B cell (primary cell): ENCODE measurements around the gene PCDHB15. TPM values are rescaled to one million over a fixed set of nuclear protein-coding genes. Genes with fewer than 3 reads are reported as not detected.
"Not testable (repeated sequence)": the region's sequence is repeated elsewhere in the genome, so short reads cannot be mapped to it uniquely, and the experiment has no call there.

Experiments used
- ATAC-seq: fragments of 200-7000 bp; cut with Tn5 transposase; one replicate; pipeline ENCODE4 v1.10.0; 2021; ENCODE audit warnings: low read depth, mild to moderate bottlenecking, moderate number of reproducible peaks, moderate library complexity
- CTCF ChIA-PET: fragments of 350-600 bp; sonication (Branson Sonifier 250); formaldehyde crosslinking; loops from one replicate; lab custom pipeline; 2021; ENCODE audit warnings: antibody characterized with exemption, inconsistent platforms; lab: Charles Lee
- POLR2A ChIA-PET: fragments of 350-600 bp; sonication (Branson Sonifier 250); formaldehyde crosslinking; loops from one replicate; lab custom pipeline; 2021; ENCODE audit warnings: antibody characterized with exemption; lab: Charles Lee
- DNase-seq: peaks from one replicate; pipeline ENCODE4 v3.0.0; 2013
- H2AFZ ChIP-seq: 2 replicates; pipeline ENCODE4 v1.6.1; 2012; ENCODE audit warnings: mild to moderate bottlenecking, low read depth, low read length; ENCODE audit not compliant: insufficient read depth, poor library complexity, severe bottlenecking
- H3K27ac ChIP-seq, 2 donors: 1 replicate in 1 of 2; 2 replicates in 1 of 2; pipeline ENCODE4 v1.5.1; 2012 to 2013; ENCODE audit warnings: low read length in 2 of 2, mild to moderate bottlenecking in 2 of 2, moderate library complexity in 1 of 2
- H3K27me3 ChIP-seq, 4 experiments: fragments of 200-600 bp in 1 of 4; sonication (generic) in 1 of 4; replicated peaks in 1 of 4; 1 replicate in 2 of 4; 2 replicates in 2 of 4; pipeline versions ENCODE4 v1.6.1 to v1.7.0; 2013 to 2016; ENCODE audit warnings: low read length in 3 of 4, mild to moderate bottlenecking in 2 of 4, mixed read lengths in 1 of 4, moderate library complexity in 1 of 4; ENCODE audit not compliant: insufficient read depth in 4 of 4, control insufficient read depth in 3 of 4; ENCODE audit errors: control extremely low read depth in 1 of 4
- H3K36me3 ChIP-seq, 2 experiments: replicated peaks in 1 of 2; 1 replicate in 1 of 2; 2 replicates in 1 of 2; pipeline versions ENCODE4 v1.6.1 to v1.7.1; 2013; ENCODE audit warnings: low read length in 1 of 2; ENCODE audit not compliant: insufficient read depth in 2 of 2, control insufficient read depth in 1 of 2; ENCODE audit errors: control extremely low read depth in 1 of 2, extremely low read depth in 1 of 2
- H3K4me1 ChIP-seq, 2 donors: fragments of 200-600 bp in 1 of 2; sonication (generic) in 1 of 2; 1 replicate in 1 of 2; 2 replicates in 1 of 2; pipeline versions ENCODE4 v1.5.1 to v1.6.1; 2013 to 2017; ENCODE audit warnings: low read length in 2 of 2; ENCODE audit not compliant: control insufficient read depth in 2 of 2, insufficient read depth in 2 of 2
- H3K4me2 ChIP-seq: replicated peaks from 2 replicates; pipeline ENCODE3; 2012; ENCODE audit warnings: mild to moderate bottlenecking, low read depth, low read length; ENCODE audit not compliant: poor library complexity, severe bottlenecking
- H3K4me3 ChIP-seq, 5 experiments: fragments of 200-600 bp in 1 of 5; sonication (generic) in 1 of 5; 1 replicate in 3 of 5; 2 replicates in 2 of 5; pipeline versions ENCODE4 v1.5.1 to v1.7.0; 2011 to 2016; ENCODE audit warnings: low read length in 4 of 5, mild to moderate bottlenecking in 4 of 5, low read depth in 2 of 5, control low read depth in 1 of 5, moderate library complexity in 1 of 5; ENCODE audit not compliant: insufficient read depth in 1 of 5; ENCODE audit errors: control extremely low read depth in 1 of 5, extremely low read depth in 1 of 5
- H3K79me2 ChIP-seq: fragments of 200-600 bp; sonication (generic); one replicate; pipeline ENCODE4 v1.6.0; 2016; ENCODE audit warnings: low read length; ENCODE audit not compliant: control insufficient read depth, insufficient read depth
- H3K9ac ChIP-seq: fragments of 200-600 bp; sonication (generic); 2 replicates; pipeline ENCODE4 v1.6.1; 2017; ENCODE audit warnings: mild to moderate bottlenecking, low read length, moderate library complexity
- H3K9me3 ChIP-seq, 3 donors: one replicate each; pipeline versions ENCODE4 v1.6.1 to v1.7.1; 2013; ENCODE audit warnings: low read length in 2 of 3; ENCODE audit not compliant: control insufficient read depth in 2 of 3, insufficient read depth in 1 of 3; ENCODE audit errors: control extremely low read depth in 1 of 3
- H4K20me1 ChIP-seq: 2 replicates; pipeline ENCODE4 v1.6.0; 2012; ENCODE audit warnings: mild to moderate bottlenecking, low read length; ENCODE audit not compliant: insufficient read depth, control insufficient read depth, poor library complexity, severe bottlenecking
- H3K27ac Mint-ChIP-seq: one replicate; pipeline ENCODE4 v1.8.0; 2021; ENCODE audit warnings: mixed read lengths
- H3K27me3 Mint-ChIP-seq: one replicate; pipeline ENCODE4 v1.8.0; 2021; ENCODE audit warnings: mixed read lengths
- H3K4me1 Mint-ChIP-seq: one replicate; pipeline ENCODE4 v1.8.0; 2021; ENCODE audit warnings: mixed read lengths
- H3K4me3 Mint-ChIP-seq: one replicate; pipeline ENCODE4 v1.8.0; 2021; ENCODE audit warnings: mixed read lengths
- H3K9me3 Mint-ChIP-seq: one replicate; pipeline ENCODE4 v1.8.0; 2022; ENCODE audit warnings: mixed read lengths; ENCODE audit not compliant: insufficient read depth
- EZH2 ChIP-seq: IDR thresholded peaks from 2 replicates; pipeline ENCODE4 v1.6.1; 2012; ENCODE audit warnings: borderline replicate concordance, low read depth, mild to moderate bottlenecking, moderate library complexity, low read length; ENCODE audit not compliant: insufficient read depth, poor library complexity, severe bottlenecking
- WGBS: methylation state at CpG from one replicate; pipeline ENCODE4 v1.1.5; 2013; ENCODE audit warnings: missing lambda C conversion rate; ENCODE audit not compliant: insufficient coverage; 5-methylcytosine and 5-hydroxymethylcytosine counted together
- intact Hi-C: fragments of 100-400 bp; cut with micrococcal nuclease; formaldehyde crosslinking; loops from one replicate; pipeline ENCODE4 v1.10.0; 2022
- polyA plus RNA-seq: library from polyadenylated mRNA; depleted of rRNA; stranded (reverse); fragments of >200 nt; gene quantifications from 2 replicates; pipeline ENCODE4 v1.2.3, GENCODE V29; 2012
- total RNA-seq, 2 donors: library from RNA; stranded (reverse); fragments of 120-200 nt in 1 of 2; gene quantifications; 1 replicate in 1 of 2; 2 replicates in 1 of 2; pipeline versions ENCODE4 v1.2.3 to v1.2.4, GENCODE V29; 2013 to 2022
- TF ChIP-seq, protein P1 (sequence below): fragments of 200-600 bp; IDR thresholded peaks from one replicate; pipeline ENCODE4 v1.8.0; 2022; ENCODE audit warnings: antibody characterized with exemption, mild to moderate bottlenecking

The PCDHB15 gene
- total and polyA plus RNA-seq, 2 donors (not counting 1 experiment from before 2014, with no cell fraction given) = not detected

DNA sequence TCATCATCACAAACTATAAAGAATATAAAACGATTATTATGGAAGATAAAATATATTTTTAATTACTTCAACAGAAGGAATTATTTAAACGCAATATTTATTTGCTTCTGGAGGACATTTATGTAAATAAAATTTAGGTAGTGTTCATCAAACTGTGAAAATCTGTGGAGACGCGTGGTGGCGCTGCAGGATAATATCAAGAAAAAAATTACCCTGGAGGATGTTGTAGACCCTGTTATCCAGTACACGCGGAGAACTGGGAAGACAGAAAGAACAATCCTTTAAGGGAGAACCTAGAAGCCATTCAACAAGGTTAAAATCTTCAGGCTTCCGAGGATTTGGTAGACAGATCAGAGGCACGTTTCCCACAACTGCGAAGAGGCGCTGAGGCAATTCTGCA is 36.7 kb upstream of the PCDHB15 start, which contains the start of gene PCDHB12:
Gene PCDHB12 (plus strand): TSS at position 242 of the 400 bp plus-strand sequence. CDS start 189 bp downstream, outside the sequence.
- no peaks in the 10 kb centered on the region for H3K9me3 Mint-ChIP-seq
- no peak within 1 kb of the TSS for H3K27ac Mint-ChIP-seq
- no peaks in the 10 kb centered on the region for H3K4me1 Mint-ChIP-seq
- Histone ChIP-seq H3K4me2 (no peak within 1 kb of the TSS), H2AFZ (no peak within 1 kb of the TSS), H3K9me3 (peaks cover 0 to 8% (median 0%) of the 10 kb centered on the region in 3 donors), H3K4me1 (no peaks in the 10 kb centered on the region), H3K4me3 (no peak within 1 kb of the TSS), H3K9ac (no peak within 1 kb of the TSS), H3K36me3 (no peaks in the 10 kb centered on the region), H3K27ac (no peak within 1 kb of the TSS), H4K20me1 (no peaks in the 10 kb centered on the region), H3K27me3 (peaks cover 0 to 19% (median 12%) of the 10 kb centered on the region in 4 experiments), H3K79me2 (no peaks in the 10 kb centered on the region)
- DNase-seq (no peak), ATAC-seq (no peak)
- no peak within 1 kb of the TSS for H3K4me3 Mint-ChIP-seq
- WGBS = 46% methylated on average over 7 of the region's 11 CpGs
- H3K27me3 Mint-ChIP-seq = peaks cover 45% of the 10 kb centered on the region
- CTCF ChIA-PET = interaction anchor here (1.0 kb wide), 1 partner anchor 315 kb away, joined by 3 read pairs; no protein-coding TSS in a partner anchor
- POLR2A ChIA-PET = no interaction called here
- TF ChIP-seq, protein P1, sequence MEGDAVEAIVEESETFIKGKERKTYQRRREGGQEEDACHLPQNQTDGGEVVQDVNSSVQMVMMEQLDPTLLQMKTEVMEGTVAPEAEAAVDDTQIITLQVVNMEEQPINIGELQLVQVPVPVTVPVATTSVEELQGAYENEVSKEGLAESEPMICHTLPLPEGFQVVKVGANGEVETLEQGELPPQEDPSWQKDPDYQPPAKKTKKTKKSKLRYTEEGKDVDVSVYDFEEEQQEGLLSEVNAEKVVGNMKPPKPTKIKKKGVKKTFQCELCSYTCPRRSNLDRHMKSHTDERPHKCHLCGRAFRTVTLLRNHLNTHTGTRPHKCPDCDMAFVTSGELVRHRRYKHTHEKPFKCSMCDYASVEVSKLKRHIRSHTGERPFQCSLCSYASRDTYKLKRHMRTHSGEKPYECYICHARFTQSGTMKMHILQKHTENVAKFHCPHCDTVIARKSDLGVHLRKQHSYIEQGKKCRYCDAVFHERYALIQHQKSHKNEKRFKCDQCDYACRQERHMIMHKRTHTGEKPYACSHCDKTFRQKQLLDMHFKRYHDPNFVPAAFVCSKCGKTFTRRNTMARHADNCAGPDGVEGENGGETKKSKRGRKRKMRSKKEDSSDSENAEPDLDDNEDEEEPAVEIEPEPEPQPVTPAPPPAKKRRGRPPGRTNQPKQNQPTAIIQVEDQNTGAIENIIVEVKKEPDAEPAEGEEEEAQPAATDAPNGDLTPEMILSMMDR = no peak
- TF ChIP-seq EZH2 = no peak
- intact Hi-C loops = no loop called here

DNA sequence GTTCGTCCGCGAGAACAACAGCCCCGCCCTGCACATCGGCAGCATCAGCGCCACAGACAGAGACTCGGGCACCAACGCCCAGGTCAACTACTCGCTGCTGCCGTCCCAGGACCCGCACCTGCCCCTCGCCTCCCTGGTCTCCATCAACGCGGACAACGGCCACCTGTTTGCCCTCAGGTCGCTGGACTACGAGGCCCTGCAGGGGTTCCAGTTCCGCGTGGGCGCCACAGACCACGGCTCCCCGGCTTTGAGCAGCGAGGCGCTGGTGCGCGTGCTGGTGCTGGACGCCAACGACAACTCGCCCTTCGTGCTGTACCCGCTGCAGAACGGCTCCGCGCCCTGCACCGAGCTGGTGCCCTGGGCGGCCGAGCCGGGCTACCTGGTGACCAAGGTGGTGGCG is 34.9 kb upstream of the PCDHB15 start:
- Histone ChIP-seq H3K9me3 (peaks cover 0 to 11% (median 4%) of the 10 kb centered on the region in 3 donors), H3K27me3 (peaks cover 0 to 19% (median 11%) of the 10 kb centered on the region in 4 experiments)
- H3K4me3 ChIP-seq, H3K4me2 ChIP-seq, H4K20me1 ChIP-seq, CTCF ChIA-PET, H3K27ac ChIP-seq, ATAC-seq, POLR2A ChIA-PET, DNase-seq, H3K27ac Mint-ChIP-seq, H3K79me2 ChIP-seq, H3K4me1 ChIP-seq, H3K9me3 Mint-ChIP-seq, H3K9ac ChIP-seq, H2AFZ ChIP-seq, intact Hi-C loops, H3K36me3 ChIP-seq, H3K4me1 Mint-ChIP-seq, H3K4me3 Mint-ChIP-seq: not testable (repeated sequence)
- H3K27me3 Mint-ChIP-seq = peaks cover 48% of the 10 kb centered on the region
- WGBS = 49% methylated on average over 21 of the region's 39 CpGs

DNA sequence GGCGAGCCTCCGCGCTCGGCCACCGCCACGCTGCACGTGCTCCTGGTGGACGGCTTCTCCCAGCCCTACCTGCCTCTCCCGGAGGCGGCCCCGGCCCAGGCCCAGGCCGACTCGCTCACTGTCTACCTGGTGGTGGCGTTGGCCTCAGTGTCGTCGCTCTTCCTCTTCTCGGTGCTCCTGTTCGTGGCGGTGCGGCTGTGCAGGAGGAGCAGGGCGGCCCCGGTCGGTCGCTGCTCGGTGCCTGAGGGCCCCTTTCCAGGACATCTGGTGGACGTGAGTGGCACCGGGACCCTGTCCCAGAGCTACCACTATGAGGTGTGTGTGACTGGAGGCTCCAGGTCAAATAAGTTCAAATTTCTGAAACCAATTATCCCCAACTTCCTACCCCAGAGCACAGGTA is 34.3 kb upstream of the PCDHB15 start:
- H3K4me1 Mint-ChIP-seq, H3K4me2 ChIP-seq, H3K4me3 ChIP-seq, ATAC-seq, H3K4me3 Mint-ChIP-seq, intact Hi-C loops, POLR2A ChIA-PET, H3K9me3 Mint-ChIP-seq, H3K9ac ChIP-seq, H3K27ac Mint-ChIP-seq, H3K79me2 ChIP-seq, H3K27ac ChIP-seq, CTCF ChIA-PET, H3K36me3 ChIP-seq, H4K20me1 ChIP-seq, DNase-seq, H3K4me1 ChIP-seq, H2AFZ ChIP-seq: not testable (repeated sequence)
- peaks cover 0 to 15% (median 11%) of the 10 kb centered on the region in 4 experiments for H3K27me3 ChIP-seq
- 22% methylated on average over 11 of the region's 27 CpGs for WGBS
- peaks cover 48% of the 10 kb centered on the region for H3K27me3 Mint-ChIP-seq
- H3K9me3 ChIP-seq = peaks cover 0 to 16% (median 4%) of the 10 kb centered on the region in 3 donors
